GM21619 (cell line): ENCODE measurements around the gene EGLN2.
"Not testable (repeated sequence)": the region's sequence is repeated elsewhere in the genome, so short reads cannot be mapped to it uniquely, and the experiment has no call there.

Experiments used
- ATAC-seq: cut with Tn5 transposase; IDR thresholded peaks from one replicate; pipeline ENCODE4 v1.9.1; 2021; ENCODE audit not compliant: unreplicated experiment

Gene EGLN2

GRCh38 chr19:40815223-40815622 lies 16.2 kb downstream of the EGLN2 start:
- ATAC-seq, result no peak

DNA sequence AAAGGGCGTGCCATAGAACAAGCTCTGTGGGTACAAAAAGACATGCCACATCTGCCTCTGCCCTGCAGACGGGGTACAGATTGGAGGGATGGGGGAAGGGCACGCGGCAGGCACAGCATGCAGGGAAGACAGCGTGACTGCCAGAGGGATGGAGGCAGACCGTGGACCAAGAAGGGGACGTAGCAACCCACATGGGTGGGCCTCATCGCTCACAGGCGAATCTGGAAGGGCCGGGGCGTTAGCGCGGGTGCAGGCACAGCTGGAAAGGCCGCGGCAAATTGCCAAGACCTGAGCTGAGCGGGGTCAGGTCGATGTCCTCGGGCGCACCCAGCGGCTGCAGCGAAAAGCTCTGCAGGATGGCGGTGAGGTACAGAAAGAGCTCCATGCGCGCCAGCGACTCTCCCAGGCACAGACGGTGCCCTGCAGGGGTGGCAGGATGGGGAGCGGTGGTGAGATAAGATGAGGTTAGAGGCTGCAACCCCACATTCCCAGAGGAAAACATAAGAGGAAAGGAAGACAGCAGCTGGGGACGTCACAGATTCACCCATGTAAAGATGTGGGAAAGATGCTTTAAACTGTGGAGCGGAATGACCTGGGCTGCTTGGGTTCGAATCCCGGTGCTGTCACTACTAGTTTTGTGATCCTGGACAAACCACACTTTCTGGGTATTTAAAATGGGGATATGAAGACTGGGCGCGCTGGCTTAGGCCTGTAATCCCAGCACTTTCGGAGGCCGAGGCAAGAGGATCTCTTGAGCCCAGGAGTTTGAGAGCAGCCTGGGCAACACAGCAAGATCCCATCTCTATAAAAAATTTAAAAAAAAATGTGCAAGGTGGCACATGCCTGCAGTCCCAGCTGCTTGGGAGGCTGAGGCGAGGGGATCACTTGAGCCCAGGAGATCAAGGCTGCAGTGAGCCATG lies 19.7 kb downstream of the EGLN2 start:
- not testable (repeated sequence) for ATAC-seq

GRCh38 chr19:40819479-40820234 lies 20.7 kb downstream of the EGLN2 start:
- not testable (repeated sequence) for ATAC-seq

- no peak for ATAC-seq
These were observed 23.2 kb downstream of the EGLN2 start for GRCh38 chr19:40822161-40822560.

GRCh38 chr19:40822704-40823553 lies 23.9 kb downstream of the EGLN2 start:
- ATAC-seq, result not testable (repeated sequence)

DNA sequence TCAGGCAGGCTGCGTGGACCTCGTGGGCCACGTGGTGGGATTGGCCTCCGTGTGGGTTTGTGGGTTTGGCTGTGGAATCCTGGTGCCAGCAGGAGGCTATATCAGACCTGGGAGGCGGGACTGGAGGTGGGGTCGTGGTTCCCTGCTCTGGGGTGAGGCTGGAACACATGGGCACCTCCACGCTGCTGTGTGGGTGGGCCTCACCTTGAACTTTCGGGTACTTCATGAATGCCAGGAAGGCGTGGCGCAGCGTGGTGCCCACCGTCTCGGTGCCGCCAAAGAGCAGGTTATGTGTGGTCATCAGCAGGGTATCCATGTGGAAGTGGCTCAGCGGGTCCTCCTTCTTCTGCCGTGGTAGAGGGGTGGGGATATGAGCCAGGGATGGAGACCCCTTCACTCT lies 25.9 kb downstream of the EGLN2 start:
- ATAC-seq, result not testable (repeated sequence)

DNA sequence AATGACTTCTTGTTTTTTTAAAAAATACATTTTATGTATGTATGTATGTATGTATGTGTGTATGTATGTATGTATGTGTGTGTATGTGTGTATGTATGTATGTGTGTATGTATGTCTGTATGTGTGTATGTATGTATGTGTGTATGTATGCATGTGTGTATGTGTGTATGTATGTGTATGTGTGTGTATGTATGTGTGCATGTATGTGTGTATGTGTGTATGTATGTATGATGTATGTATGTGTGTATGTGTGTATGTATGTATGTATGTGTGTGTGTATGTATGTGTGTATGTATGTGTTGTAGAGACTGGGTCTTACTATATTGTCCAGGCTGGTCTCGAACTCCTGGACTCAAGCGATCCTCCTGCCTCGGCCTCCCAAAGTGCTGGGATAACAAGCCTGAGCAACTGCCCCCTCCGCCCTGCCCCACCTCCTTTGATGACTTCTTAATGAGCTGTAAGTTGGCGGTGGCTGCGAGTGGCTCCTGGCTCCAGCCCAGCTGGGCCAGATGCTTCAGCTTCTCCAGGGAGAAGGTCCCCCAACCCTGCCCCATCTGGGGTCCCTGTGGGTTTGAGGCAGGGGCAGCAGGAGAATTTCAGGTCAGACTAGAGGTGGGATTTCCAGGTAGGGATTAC lies 26.6 kb downstream of the EGLN2 start:
- not testable (repeated sequence) for ATAC-seq

- not testable (repeated sequence) for ATAC-seq
These were observed 27.3 kb downstream of the EGLN2 start for GRCh38 chr19:40826312-40826698.

DNA sequence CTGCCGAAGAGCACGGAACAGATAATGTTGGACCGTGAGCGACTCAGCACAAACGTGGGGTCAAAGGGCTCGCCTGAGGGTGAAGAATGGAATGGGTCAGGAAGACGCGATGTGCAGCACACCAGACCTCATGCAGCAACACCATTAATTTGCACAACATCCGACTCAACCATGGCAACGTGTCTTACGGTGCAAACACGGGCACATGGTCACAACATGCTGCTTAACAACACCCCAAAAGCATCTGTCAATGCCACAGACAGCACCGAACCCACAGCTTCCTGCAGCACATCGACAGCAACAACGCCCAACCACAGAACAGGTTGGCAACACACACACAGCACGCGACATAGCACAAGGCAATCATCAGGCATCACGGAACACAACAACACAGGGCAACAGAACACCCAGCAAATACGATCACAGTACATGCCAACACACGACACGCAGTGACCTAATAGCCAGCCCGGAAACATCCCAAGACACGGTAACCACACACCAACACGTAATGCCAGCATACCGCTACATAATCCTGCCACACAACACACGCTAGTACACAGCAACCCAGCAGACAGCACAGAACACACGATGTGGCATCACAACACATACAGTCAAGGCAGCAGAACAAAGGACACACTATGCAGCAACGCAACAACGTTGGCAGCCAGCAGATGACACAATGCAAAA lies 27.9 kb downstream of the EGLN2 start:
- ATAC-seq, result not testable (repeated sequence)

DNA sequence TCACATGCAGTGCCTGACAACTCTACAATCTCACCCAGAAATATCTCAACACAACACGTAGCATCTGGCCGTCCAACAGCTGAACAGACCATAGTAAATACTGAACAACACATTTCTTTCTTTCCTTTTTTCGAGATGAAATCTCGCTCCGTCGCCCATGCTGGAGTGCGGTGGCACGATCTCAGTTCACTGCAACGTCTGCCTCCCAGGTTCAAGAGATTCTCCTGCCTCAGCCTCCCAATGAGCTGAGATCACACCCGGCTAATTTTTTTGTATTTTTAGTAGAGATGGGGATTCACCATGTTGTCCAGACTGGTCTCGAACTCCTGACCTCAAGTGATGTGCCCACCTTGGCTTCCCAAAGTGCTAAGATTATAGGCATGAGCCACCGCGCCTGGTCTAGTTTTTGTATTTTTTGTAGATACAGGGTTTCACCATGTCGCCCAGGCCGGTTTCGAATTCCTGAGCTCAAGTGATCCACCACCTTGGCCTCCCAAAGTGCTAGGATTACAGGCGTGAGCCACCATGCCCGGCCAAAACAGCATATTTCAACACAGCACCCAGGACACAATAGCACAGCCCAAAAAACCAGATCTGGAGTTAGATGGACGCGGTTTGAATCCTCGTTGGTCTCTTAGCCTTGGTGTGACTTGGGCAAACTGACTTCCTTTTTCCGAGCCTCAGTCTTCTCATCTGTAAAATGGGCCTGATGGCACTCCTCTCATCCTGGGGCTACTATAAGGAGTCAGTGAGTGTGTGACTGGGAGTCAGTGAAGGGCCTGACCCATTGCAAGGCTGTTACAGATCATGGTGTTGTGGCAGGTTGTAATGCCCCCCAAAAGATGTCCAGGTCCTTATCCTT lies 28.6 kb downstream of the EGLN2 start:
- no peak for ATAC-seq

DNA sequence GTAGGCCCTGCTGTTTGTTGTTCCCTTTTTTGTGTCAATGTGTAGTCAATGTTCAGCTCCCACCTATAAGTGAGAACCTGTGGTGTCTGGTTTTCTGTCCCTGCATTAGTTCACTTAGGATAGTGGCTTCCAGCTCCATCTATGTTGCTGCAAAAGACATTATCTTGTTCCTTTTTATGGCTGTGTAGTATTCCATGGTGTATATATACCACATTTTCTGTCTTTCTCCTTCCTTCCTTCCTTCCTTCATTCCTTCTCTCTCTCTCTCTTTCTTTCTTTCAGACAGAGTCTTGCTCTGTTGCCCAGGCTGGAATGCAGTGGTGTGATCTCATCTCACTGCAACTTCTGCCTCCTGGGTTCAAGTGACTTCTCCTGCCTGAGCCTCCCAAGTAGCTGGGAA lies 30.2 kb downstream of the EGLN2 start:
- ATAC-seq, result no peak

GRCh38 chr19:40830741-40831140 lies 31.8 kb downstream of the EGLN2 start:
- not testable (repeated sequence) for ATAC-seq

DNA sequence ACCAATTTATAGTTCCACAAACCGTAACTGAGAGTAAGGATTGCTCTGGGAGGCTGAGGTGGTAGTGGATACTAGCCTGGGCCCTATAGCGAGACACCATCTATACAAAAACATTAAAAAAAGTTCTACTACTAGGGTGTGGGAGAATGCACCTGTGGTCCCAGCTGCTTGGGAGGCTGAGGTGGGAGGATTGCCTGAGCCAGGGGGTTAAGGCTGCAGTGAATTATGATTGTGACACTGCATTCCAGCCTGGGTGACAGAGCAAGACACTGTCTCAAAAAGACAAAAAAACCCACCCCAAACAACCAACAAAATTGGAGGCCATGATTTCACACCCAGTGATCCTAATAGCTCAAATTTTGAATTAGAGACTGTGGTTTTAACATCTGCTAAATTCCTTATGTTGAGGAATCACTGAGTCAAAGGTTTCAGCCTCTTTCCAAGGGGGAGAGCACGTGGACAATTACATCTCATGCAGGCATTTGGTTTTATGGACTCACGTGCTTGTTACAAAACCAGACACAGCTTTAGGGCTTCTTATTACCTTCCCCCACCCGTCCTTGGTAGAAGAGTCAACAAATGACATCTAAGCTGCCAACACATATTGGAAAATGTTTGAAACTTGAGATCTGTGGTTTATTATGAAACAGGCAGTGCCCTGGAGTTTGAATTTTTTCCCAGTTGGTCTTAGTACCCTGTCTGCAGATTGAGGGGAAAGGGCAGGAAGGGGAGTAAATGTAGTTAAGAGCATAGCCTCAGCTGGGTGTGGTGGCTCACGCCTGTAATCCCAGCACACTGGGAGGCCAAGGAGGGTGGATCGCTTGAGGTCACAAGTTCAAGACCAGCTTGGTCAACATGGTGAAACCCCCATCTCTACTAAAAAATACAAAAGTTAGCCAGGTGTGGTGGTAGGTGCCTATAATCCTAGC lies 32.8 kb downstream of the EGLN2 start:
- ATAC-seq, result no peak

DNA sequence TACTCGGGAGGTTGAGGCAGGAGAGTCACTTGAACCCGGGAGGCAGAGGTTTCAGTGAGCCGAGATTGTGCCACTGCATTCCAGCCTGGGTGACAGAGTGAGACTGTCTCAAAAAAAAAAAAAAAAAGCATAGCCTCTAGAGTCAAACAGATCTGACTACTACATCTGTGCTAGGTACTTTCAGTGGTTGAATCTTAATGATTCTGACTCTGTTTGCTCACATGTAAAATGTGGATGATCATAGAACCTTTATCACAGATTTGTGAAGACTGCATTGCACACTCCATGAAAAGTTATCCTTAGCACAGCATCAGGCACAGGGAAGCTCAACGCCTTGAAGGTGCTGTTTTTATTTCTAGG lies 33.4 kb downstream of the EGLN2 start:
- not testable (repeated sequence) for ATAC-seq

GRCh38 chr19:40833728-40834533 lies 34.9 kb downstream of the EGLN2 start:
- ATAC-seq, result not testable (repeated sequence)

DNA sequence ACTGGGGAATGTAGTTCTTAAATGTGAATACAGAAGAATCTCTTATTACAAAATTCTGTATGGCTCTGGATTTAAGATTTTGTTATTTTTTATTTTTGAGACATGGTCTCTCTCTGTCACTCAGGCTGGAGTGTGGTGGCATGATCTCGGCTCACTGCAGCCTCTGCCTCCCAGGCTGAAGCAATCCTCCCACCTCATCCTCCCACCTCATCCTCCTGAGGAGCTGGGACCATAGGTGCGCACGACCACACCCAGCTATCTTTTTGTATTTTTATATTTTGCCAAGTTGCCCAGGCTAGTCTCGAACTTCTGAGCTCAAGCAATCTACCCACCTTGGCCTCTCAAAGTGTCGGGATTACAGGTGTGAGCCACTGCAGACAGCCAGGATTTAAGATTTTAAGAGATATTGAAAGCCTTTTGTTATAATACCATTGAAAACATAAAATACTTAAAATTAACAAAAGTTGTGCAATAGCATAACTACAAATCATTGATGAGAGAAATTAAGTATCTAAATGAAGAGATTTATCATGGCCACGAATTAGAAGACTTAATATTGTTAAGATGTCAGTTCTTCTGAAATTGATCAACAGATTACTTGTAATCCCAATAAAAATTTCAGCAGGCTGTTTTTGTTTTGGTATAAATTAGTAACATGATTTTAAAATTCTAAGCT lies 37.9 kb downstream of the EGLN2 start:
- no peak for ATAC-seq

- ATAC-seq, result not testable (repeated sequence)
These were observed 39.5 kb downstream of the EGLN2 start for GRCh38 chr19:40838477-40838876.
